GM21526 (cell line): ENCODE data around the gene IQCE.
A peak's percentile ranks its signal among the peaks of the same experiment; 100 is the strongest.

Source experiments
- ATAC-seq: cut with Tn5 transposase; IDR thresholded peaks from one replicate; pipeline ENCODE4 v1.9.1; 2021; ENCODE audit warnings: moderate library complexity; ENCODE audit not compliant: unreplicated experiment, low FRiP score

Gene IQCE

GRCh38 chr7:2628891-2629290 lies 70.1 kb downstream of the IQCE start:
- no peak for ATAC-seq

- ATAC-seq, result no peak
Measured at GRCh38 chr7:2629746-2630681, 71.2 kb downstream of the IQCE start.

GRCh38 chr7:2631946-2632732 lies 73.4 kb downstream of the IQCE start, which contains the start of gene TTYH3:
Gene TTYH3 (plus strand): TSS chr7:2631986. CDS start chr7:2632156, 170 bp downstream.
- ATAC-seq, result peak; percentile 31

GRCh38 chr7:2632733-2633537 lies 74.2 kb downstream of the IQCE start:
- no peak for ATAC-seq

- ATAC-seq, result no peak
Measured at GRCh38 chr7:2633538-2634266, 74.9 kb downstream of the IQCE start.

GRCh38 chr7:2634267-2635145 lies 75.7 kb downstream of the IQCE start:
- no peak for ATAC-seq

- no peak for ATAC-seq
Measured at GRCh38 chr7:2635148-2635668, 76.4 kb downstream of the IQCE start.

- ATAC-seq, result no peak
Measured at GRCh38 chr7:2635810-2636701, 77.3 kb downstream of the IQCE start.

GRCh38 chr7:2637066-2637471 lies 78.3 kb downstream of the IQCE start:
- ATAC-seq, result no peak

- ATAC-seq, result no peak
Measured at GRCh38 chr7:2637505-2638223, 78.9 kb downstream of the IQCE start.

- ATAC-seq, result no peak
Measured at GRCh38 chr7:2638224-2638991, 79.6 kb downstream of the IQCE start.

GRCh38 chr7:2639181-2639681 lies 80.5 kb downstream of the IQCE start:
- no peak for ATAC-seq

GRCh38 chr7:2639695-2640481 lies 81.1 kb downstream of the IQCE start:
- no peak for ATAC-seq

GRCh38 chr7:2640482-2640830 lies 81.7 kb downstream of the IQCE start:
- ATAC-seq, result no peak

- ATAC-seq, result no peak
Measured at GRCh38 chr7:2640846-2641316, 82.1 kb downstream of the IQCE start.
